ENCODE results near the gene SCLT1.

DNA sequence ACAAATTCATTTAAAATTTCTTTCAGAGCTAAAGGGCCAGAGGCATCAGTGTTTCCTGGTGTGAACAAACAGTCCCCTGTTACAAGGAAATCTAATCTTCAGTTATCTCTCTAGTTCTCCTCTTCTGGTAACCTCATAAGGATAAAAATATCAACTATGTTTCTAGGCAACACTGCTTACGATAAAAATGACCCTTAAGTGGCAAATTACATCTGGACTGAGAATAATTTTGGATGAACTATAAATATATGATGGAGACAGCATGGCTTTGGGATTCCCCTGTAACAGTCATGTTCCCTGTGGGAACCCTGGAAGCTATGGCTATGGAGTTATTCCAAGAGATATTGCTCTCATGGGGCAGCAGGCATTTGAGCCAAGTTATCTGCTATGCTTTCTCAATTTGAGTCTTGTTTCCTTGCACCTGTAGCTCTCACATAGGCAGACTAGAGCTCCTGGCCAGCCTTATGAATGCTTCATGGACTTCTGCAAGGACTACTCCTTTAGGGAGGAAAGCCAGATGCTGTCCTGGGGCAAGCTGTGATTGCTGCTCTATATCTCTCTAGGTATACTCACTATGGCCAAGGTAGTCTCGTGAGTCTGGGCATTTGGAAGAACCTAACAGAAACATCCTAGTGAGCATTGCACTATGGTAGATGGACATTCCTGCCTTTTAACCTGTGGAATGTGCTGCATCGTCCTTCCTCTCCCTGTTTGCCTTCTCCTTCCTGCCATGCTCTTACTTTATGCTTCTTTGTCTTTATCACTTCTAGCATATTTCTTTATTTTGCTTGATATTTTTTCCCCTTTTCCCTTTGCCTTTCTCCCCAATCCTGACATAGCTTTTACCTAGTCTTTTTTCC is 16.9 kb upstream of the SCLT1 start:
- TF ChIP-seq, protein P1, sequence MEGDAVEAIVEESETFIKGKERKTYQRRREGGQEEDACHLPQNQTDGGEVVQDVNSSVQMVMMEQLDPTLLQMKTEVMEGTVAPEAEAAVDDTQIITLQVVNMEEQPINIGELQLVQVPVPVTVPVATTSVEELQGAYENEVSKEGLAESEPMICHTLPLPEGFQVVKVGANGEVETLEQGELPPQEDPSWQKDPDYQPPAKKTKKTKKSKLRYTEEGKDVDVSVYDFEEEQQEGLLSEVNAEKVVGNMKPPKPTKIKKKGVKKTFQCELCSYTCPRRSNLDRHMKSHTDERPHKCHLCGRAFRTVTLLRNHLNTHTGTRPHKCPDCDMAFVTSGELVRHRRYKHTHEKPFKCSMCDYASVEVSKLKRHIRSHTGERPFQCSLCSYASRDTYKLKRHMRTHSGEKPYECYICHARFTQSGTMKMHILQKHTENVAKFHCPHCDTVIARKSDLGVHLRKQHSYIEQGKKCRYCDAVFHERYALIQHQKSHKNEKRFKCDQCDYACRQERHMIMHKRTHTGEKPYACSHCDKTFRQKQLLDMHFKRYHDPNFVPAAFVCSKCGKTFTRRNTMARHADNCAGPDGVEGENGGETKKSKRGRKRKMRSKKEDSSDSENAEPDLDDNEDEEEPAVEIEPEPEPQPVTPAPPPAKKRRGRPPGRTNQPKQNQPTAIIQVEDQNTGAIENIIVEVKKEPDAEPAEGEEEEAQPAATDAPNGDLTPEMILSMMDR (conservative IDR thresholded peaks at IDR 0.05; ENCODE audit: low read depth, low read length) = no peak
- TF ChIP-seq POLR2A (IDR thresholded peaks at IDR 0.05; ENCODE audit: low read depth, low read length) (no peak), MAZ (IDR thresholded peaks at IDR 0.05; ENCODE audit: borderline replicate concordance, low read depth, low read length) (no peak), MAFK (IDR thresholded peaks at IDR 0.05; ENCODE audit: low read depth, low read length) (no peak), CEBPB (IDR thresholded peaks at IDR 0.05; ENCODE audit: low read depth, low read length) (no peak), BHLHE40 (IDR thresholded peaks at IDR 0.05; ENCODE audit: low read depth, low read length) (no peak), SMC3 (IDR thresholded peaks at IDR 0.05; ENCODE audit: low read depth, low read length) (no peak), RCOR1 (IDR thresholded peaks at IDR 0.05; ENCODE audit: insufficient replicate concordance, low read length) (no peak), MXI1 (IDR thresholded peaks at IDR 0.05; ENCODE audit: borderline replicate concordance, low read depth, low read length) (no peak), RAD21 (IDR thresholded peaks at IDR 0.05; ENCODE audit: low read length) (no peak)
